HT-29 (cell line): ENCODE data around the gene IL21R. TPM values are rescaled to one million over a fixed set of nuclear protein-coding genes. Genes with fewer than 3 reads are reported as not detected.
"Not testable (repeated sequence)": the region's sequence is repeated elsewhere in the genome, so short reads cannot be mapped to it uniquely, and the experiment has no call there.

Experiments
- DNase-seq: peaks from one replicate; pipeline ENCODE4 v3.0.0-alpha.2; 2015; ENCODE audit warnings: low spot score
- total RNA-seq: library from RNA; depleted of rRNA; stranded (reverse); fragments of >200 nt; shearing (Covaris generic); gene quantifications from 2 replicates; pipeline ENCODE4 v1.2.3, GENCODE V29; 2014

The IL21R gene
- total RNA-seq, 1 experiment from 2014 or later, result not detected

DNA sequence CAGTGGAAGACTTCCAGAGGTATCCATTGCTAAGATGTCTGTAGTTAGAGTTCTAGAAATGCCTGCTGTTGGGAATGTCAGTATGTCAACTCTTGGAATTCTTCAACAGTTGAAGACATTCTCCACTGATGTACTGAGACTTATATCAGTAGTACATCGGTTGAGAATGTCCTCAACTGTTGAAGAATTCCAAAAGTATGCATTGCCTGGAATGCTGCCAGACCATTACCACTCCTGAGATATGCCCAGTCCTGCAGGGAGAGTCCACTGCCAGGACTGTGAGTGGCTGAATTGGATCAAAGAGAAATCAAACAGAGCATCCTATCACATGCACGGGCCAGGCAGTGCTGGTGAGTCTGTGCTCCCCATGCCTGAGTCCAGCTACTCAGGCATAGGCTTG, 42.0 kb downstream of the IL21R start:
- no peak for DNase-seq

DNA sequence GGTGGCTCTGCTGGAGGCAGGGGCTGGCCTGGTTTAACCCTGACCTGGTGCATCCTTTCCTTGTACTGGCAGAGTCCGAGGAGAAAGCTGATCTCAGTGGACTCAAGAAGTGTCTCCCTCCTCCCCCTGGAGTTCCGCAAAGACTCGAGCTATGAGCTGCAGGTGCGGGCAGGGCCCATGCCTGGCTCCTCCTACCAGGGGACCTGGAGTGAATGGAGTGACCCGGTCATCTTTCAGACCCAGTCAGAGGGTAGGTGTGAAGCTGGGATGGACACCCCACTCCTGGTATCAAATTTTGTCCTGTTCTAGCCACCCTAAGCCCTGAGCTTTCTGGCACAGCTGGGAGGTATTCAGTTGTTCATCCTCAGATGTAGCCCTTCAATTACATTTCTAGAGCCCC, 42.5 kb downstream of the IL21R start:
- DNase-seq, result no peak

DNA sequence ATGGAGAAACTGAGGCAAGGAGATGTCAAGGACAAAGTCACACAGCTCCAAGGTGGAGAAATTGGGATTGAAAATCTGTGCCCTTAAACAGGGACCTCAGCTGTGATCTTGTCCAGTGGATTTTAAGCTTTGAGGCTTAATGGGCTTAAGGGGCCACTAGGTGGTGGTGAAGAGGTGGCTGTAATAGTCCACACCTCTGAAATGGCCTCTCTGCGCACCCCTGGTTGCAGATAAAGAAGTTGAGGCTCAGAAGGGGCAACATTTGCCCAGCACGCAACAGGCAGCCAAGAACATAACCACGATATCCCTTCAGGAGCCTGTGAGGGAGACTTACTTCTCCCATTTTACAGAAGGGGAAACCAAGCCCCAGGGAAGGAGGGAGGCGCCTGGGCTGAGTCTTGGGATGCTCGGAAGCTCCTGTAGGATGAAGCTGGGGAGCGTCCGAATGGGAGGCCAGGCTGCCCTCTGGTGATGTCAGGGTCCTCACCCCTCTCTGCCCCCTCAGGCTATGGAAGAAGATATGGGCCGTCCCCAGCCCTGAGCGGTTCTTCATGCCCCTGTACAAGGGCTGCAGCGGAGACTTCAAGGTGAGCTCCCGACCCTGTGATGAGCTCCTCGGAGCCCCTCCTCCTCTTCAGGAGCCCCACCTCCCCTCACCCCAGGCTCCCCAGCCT, 43.7 kb downstream of the IL21R start:
- no peak for DNase-seq

DNA sequence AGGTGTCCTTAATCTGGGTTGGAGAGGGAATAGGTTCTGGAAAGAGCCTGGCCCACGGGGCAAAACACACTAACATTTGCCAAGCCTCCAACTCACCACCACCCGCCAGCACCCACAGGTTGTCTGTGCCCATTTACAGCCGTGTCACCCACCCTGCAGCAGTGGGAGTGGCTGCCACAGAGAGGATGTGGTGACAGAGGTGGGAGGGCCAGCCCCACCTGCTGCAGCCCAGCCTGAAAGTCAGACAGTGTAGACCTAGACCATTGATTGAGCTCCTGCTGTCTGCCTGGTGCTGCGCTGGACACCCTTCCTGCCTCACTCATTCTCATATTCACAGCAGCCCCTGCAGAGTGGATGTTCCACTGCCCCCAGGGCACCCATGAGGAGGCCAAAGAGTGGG, 44.7 kb downstream of the IL21R start:
- DNase-seq, result no peak

DNA sequence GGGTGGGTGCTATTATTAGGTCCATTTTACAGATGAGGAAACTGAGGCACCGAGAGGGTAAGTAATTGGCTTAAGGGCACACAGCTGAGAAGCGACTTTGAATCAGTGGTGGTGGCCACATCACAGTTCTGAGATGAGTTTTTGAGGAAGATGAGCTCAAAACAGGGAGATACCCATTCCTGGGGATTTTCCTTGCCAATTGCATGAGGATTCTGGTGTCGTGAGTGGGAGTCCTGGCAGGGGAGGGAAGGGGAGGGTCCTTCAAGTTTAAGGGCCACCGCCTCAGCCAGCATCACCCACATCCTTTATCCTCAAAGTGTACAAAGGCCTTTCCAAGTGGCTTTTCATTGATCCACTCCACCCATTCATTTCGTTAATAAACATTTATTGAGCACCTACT, 45.3 kb downstream of the IL21R start:
- no peak for DNase-seq

DNA sequence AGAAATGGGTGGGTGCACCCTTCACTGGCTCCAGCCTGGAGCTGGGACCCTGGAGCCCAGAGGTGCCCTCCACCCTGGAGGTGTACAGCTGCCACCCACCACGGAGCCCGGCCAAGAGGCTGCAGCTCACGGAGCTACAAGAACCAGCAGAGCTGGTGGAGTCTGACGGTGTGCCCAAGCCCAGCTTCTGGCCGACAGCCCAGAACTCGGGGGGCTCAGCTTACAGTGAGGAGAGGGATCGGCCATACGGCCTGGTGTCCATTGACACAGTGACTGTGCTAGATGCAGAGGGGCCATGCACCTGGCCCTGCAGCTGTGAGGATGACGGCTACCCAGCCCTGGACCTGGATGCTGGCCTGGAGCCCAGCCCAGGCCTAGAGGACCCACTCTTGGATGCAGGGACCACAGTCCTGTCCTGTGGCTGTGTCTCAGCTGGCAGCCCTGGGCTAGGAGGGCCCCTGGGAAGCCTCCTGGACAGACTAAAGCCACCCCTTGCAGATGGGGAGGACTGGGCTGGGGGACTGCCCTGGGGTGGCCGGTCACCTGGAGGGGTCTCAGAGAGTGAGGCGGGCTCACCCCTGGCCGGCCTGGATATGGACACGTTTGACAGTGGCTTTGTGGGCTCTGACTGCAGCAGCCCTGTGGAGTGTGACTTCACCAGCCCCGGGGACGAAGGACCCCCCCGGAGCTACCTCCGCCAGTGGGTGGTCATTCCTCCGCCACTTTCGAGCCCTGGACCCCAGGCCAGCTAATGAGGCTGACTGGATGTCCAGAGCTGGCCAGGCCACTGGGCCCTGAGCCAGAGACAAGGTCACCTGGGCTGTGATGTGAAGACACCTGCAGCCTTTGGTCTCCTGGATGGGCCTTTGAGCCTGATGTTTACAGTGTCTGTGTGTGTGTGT, 46.8 kb downstream of the IL21R start:
- DNase-seq, result no peak

DNA sequence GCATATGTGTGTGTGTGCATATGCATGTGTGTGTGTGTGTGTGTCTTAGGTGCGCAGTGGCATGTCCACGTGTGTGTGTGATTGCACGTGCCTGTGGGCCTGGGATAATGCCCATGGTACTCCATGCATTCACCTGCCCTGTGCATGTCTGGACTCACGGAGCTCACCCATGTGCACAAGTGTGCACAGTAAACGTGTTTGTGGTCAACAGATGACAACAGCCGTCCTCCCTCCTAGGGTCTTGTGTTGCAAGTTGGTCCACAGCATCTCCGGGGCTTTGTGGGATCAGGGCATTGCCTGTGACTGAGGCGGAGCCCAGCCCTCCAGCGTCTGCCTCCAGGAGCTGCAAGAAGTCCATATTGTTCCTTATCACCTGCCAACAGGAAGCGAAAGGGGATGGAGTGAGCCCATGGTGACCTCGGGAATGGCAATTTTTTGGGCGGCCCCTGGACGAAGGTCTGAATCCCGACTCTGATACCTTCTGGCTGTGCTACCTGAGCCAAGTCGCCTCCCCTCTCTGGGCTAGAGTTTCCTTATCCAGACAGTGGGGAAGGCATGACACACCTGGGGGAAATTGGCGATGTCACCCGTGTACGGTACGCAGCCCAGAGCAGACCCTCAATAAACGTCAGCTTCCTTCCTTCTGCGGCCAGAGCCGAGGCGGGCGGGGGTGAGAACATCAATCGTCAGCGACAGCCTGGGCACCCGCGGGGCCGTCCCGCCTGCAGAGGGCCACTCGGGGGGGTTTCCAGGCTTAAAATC, 47.6 kb downstream of the IL21R start:
- DNase-seq, result no peak

DNA sequence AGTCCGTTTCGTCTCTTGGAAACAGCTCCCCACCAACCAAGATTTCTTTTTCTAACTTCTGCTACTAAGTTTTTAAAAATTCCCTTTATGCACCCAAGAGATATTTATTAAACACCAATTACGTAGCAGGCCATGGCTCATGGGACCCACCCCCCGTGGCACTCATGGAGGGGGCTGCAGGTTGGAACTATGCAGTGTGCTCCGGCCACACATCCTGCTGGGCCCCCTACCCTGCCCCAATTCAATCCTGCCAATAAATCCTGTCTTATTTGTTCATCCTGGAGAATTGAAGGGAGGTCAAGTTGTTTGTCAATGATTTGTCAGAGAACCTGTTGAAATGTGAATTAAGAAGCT, 48.2 kb downstream of the IL21R start:
- DNase-seq, result no peak

DNA sequence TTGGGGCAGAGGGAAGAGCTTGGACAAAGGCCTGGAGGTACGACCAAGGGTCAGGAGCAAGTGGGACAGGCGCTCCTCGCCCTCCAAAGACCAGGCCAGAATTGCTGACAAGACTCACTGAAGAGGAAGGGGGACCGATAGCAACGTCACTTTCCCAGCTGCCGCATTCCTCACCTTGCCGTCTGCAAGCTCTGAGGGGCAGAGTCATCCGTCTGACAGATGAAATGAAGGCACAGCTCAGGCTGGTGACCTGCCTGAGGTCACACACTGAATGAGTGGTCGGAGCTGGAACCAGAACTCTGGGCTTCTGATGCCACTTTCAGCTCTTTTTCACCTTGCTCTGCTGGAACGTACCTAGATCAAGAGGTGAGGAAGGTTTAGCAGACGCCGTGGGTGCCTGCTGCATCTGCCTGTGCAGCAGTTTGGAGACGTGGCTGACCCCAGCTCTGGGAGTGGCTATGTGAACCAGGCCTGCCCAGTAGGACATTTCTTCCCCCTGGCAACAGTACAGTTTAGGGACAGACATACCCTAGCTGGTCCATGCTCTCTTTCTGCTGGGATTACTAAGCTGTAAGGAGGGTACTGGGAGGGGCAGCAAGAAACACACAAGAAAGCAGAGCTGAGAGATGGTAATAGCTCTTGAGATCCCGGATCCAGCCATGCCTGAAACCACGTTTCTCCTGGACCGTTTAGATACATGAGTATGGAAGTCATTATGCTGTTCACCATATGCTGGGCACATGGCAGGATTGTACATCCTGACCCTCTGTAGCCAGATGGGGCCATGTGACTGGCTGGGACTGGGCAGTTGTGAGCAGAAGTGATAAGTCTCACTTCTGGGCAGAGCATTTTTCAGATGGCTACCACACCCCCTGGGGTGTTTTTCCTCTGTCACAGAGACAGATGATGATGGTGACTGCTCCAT, 50.9 kb downstream of the IL21R start:
- no peak for DNase-seq

DNA sequence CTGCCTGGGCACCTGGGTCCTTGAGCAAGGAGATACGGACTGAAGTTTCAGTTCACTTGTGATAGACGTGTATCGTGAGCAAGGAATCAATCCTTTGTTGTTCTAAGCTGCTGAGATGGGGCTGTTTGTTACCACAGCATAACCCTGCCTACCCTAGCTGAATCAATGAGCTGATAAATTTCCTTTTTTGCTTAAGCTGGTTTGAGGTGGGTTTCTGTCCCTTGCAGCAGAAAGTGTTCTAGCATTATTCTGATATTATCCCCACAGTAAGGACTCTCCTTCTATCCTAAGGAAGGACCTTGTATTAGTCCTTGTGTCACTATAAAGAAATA, 51.5 kb downstream of the IL21R start:
- DNase-seq, result no peak

DNA sequence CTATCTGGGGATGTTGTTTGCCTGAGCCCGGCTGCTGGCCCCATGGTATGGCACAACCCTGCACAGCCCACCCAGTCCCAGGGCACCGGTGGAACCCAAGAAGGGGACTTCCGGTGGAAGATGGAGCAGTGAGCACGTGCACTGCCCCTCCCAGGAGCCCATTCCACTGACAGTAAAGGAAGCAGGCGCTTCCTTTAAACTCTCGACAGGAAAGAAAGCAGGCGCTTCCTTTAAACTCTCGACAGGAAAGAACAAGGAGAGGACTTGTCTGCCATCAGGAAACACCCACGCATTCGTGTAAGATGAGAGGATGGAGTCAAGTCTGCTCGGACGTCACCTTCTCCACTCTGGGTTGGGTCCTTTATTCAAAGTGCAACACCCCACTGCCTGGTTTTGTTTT, 53.7 kb downstream of the IL21R start:
- DNase-seq, result no peak

DNA sequence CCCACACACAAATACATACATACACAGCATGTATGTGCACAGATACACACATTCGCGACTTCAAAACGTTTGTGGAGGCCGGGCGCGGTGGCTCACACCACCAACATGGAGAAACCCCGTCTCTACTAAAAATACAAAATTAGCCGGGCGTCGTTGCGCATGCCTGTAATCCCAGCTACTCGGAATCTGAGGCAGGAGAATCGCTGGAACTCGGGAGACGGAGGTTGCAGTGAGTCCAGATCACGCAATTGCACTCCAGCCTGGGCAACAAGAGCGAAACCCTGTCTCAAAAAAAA, 55.6 kb downstream of the IL21R start:
- not testable (repeated sequence) for DNase-seq

DNA sequence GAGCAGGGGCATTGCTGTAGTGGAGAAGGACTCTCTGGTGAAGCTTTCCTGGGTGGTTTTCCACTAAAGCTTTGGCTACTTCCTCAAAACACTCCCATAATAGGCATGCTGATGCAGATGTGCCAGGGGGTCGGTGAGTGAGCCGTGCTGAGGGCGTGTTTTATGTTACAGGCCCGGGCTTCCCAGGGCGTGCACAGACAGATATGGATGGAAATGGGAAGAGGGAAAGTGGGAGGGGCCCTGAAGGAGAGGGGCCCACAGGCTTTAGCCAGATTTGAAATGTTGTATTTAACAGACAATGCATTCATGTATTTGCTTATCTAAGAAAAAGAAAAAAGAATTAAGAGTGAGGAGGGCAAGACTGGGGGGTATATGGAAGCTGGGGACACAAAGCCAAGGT, 56.3 kb downstream of the IL21R start:
- no peak for DNase-seq

DNA sequence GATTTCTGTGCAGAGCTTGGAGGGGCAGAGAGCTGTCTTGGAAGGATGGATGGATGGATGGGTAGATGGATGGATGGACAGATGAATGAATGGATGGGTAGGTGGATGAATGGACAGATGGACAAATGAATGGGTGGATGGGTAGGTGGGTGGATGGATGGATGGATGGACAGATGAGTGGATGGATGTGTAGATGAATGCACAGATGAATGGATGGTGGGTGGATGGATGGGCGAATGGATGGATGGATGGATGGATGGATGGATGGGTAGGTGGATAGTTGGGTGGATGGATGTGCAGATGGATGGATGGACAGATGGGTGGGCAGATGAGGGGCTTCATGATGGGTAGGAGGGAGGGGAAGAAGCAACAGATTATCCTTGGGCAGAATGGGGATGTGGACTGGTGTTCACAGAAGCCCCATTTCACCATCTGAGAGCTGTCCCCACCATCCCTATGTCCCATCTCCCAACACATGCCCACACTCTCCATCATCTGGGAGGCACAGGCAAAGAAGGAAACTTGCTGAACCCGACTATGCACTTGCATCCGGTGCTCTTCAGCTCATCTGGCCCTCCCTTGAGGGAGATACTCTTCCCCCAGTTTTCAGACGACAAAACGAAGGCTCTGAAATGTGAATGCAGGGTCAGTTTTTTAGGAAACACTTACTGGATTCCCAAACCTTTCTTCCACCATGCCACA, 57.2 kb downstream of the IL21R start:
- no peak for DNase-seq

DNA sequence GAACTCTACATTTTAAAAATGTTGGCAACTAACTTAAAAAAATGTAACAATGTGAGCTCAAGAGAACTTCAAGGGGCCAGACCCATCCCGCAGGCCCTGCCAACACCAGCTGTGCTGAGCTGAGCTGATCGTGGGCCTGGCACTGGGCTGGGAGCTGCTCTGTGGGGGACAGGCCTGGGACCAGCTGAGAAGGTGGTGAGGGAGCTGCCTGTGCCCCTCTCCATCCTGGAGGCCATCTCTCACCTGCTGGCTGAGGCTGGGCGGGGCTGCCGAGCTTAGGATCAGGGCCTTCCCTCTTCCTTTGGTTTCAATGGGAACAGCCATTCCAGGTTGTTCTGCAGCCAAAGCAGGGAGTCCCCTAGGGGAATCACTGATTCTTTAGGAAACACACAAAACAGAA, 58.2 kb downstream of the IL21R start:
- DNase-seq, result no peak

DNA sequence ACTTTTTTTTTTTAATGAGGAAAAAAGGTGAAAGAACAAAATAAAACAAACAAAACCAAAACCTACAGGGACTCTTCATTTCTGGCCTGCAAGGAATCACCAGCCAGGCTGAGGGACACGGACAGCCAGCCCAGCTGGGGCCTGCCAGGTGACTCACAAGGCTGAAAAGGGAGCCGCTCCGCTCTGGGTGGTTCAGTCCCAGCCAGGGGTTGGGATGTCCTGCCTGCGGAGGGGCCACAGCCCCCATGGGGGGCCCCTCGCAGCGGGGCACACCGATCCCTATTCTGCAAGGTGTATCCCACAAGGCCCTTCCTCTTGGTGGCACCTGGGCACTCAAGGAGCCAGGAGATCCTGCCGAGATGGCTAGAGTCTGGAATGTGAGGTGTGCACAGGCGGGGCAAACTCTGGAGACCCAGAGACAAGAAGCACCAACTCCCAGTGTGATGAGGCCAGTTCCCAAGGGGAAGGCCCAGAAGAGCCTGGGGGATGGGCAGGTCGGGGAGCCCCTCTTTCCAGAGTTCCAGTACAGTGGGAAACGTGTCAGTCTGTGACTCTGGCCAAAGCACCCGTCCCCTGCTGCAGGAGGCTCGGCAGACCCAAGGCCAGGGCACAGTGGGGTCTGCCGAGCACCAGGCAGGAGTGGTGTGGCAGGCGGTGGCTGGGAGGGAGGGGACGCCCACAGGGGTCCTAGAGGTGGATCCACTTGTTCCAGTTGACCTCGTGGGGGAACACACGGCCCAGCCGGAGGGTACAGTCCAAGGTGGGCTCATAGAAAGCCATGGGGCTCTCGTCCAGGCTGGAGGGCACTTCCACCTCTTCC, 58.9 kb downstream of the IL21R start:
- no peak for DNase-seq

DNA sequence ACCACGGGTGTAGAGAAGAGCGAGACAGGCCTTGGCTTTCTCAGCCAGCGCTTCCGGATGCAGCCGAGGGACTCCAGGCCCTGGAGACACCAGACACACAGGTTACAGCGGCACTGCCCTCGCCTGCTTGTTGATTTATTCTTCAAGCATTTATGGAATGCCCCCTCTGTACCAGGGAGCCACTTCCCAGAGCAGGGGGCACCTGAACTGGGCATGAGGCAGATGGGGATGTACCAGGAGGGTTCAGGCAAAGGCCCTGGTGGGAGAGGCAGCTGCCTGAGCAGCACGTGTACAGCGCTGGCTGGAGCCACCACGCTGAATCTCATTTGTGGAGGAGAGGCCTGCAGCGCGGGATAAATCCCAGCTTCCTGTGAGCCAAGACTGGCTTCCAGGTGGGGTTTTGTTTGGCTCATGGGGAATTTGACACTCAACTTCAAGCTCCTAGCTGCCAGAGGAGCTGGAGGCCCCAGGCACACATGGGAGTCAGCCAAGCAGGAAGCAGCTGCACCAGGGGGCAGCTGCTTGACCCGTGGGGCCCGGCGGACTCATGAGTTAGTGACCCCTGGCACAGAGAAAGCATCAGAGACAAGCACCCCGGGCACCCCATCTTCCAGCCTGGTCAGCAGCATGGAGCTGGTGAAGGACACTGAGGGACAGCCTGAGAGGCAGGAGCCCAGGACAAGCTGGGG, 59.7 kb downstream of the IL21R start:
- DNase-seq, result no peak

DNA sequence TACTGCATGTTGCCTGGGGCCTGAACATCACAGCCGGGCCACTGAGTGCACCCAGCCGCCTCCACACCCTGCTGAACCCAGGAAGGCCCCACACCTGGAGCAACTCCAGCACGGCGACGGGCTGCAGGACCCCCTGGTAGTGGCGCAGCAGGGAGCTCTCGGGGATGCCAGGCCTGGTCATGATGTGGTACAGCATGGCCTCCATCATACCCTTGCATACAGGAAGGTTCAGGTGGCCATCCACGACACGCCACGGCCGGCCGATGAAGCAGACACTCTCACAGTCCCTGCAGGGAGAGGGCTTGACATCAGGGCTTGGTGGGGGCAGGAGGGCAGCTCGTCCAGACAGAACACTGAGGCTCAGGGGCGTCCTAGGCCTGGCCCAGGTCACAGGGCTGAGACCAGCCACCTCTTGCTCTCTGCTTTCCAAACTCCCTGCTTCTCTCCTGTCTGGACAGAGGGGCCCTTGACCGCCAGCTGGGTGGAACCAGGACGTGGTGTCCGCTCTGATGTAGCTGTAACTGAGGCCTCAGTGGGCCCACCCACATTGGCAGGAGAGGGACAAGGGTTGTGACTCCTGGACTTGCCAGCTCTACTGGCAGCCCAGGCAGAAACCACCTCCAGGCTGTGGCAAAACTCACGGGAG, 60.3 kb downstream of the IL21R start:
- no peak for DNase-seq
